ENCODE measurements around the gene SCN5A.

DNA sequence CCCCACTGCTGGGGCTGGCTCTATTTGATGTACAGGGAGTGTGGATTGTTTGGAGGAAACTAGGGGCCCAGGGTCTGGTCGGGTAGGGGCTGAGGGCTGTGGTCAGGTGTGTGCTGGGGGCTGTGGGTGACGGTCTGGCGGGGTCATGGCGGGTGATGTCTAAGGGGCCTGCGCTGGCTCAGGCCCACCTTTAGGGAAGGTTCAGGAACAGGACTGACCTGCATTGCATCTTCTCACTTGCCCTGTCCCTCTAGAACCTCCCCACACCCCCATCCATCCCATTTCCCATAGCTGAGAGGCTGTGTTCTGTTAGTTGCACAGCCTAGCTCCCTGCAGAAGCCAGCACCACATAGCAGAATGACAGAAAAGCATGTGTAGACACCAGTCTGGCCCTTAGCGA, 39.1 kb downstream of the SCN5A start:
- TF ChIP-seq POLR2AphosphoS5 (IDR thresholded peaks at IDR 0.05; ENCODE audit: low read depth, low read length) (no peak), TAF1 (IDR thresholded peaks at IDR 0.05; ENCODE audit: borderline replicate concordance, low read depth, low read length) (no peak), POLR2A (IDR thresholded peaks at IDR 0.05; ENCODE audit: low read depth, low read length) (no peak)
